SK-N-MC (cell line): ENCODE measurements around the gene HEATR1.

Experiments
- DNase-seq: peaks from one replicate; pipeline ENCODE4 v3.0.0-alpha.2; 2011; ENCODE audit warnings: low read depth, low spot score
- H3K27ac ChIP-seq: fragments of 200-600 bp; sonication (generic); 2 replicates; pipeline ENCODE4 v1.5.1; 2016; ENCODE audit warnings: mixed run types
- H3K36me3 ChIP-seq: fragments of 200-600 bp; sonication (generic); 2 replicates; pipeline ENCODE4 v1.6.1; 2017; ENCODE audit warnings: antibody characterized with exemption, low read length, mixed read lengths; ENCODE audit not compliant: insufficient read depth
- H3K4me3 ChIP-seq: fragments of 200-600 bp; sonication (generic); 2 replicates; pipeline ENCODE4 v1.5.1; 2016
- H3K9ac ChIP-seq: fragments of 200-600 bp; sonication (generic); 2 replicates; pipeline ENCODE4 v1.8.0; 2017; ENCODE audit warnings: mixed run types, mixed read lengths; ENCODE audit not compliant: insufficient read length
- H3K9me3 ChIP-seq: fragments of 200-600 bp; sonication (generic); 2 replicates; pipeline ENCODE4 v1.6.1; 2017; ENCODE audit warnings: low read depth, mild to moderate bottlenecking, antibody characterized with exemption, low read length, moderate library complexity, mixed read lengths
- EZH2 ChIP-seq: fragments of 200-600 bp; sonication (generic); IDR thresholded peaks from one replicate; pipeline ENCODE4 v1.6.1; 2017; ENCODE audit warnings: antibody characterized with exemption
- FOXP2 ChIP-seq: optimal IDR thresholded peaks from 2 replicates; pipeline ENCODE3; 2011; ENCODE audit warnings: mild to moderate bottlenecking, moderate library complexity; ENCODE audit not compliant: insufficient read depth; ENCODE audit errors: extremely low read length, control extremely low read depth
- POLR2AphosphoS5 ChIP-seq: IDR thresholded peaks from 2 replicates; pipeline ENCODE4 v1.6.1; 2012; ENCODE audit warnings: mild to moderate bottlenecking, low read depth, low read length, borderline replicate concordance

The HEATR1 gene

GRCh38 chr1:236603991-236604904, at the start of gene HEATR1:
HEATR1 (minus strand) TSS chr1:236604516; CDS start chr1:236604095, 421 bp downstream.
- H3K36me3 ChIP-seq: peaks cover 38% of the 10 kb centered on the region
- H3K9ac ChIP-seq: peak within 1 kb of the TSS; percentile 87
- no peak for TF ChIP-seq EZH2
- no peak for TF ChIP-seq FOXP2
- peak; percentile 89 for TF ChIP-seq POLR2AphosphoS5
- peak; percentile 77 for DNase-seq
- peak within 1 kb of the TSS; percentile 87 for H3K27ac ChIP-seq
- H3K9me3 ChIP-seq: no peaks in the 10 kb centered on the region
- H3K4me3 ChIP-seq: peak within 1 kb of the TSS; percentile 84

- DNase-seq: no peak
- H3K4me3 ChIP-seq: no peak overlapping the region
Measured at GRCh38 chr1:236645016-236645680, 40.8 kb upstream of the HEATR1 start.

GRCh38 chr1:236642763-236643162, 38.4 kb upstream of the HEATR1 start:
- Histone ChIP-seq H3K4me3 (no peak overlapping the region), H3K9ac (no peak overlapping the region), H3K36me3 (no peaks in the 10 kb centered on the region), H3K9me3 (no peaks in the 10 kb centered on the region), H3K27ac (no peak overlapping the region)
- TF ChIP-seq EZH2 (no peak), FOXP2 (no peak), POLR2AphosphoS5 (no peak)
- DNase-seq: no peak

More at GRCh38 chr1:236645016-236645680, 40.8 kb upstream of the HEATR1 start:
- TF ChIP-seq POLR2AphosphoS5: no peak
- no peak for TF ChIP-seq FOXP2
- TF ChIP-seq EZH2: no peak
- no peak overlapping the region for H3K9ac ChIP-seq
- H3K9me3 ChIP-seq: no peaks in the 10 kb centered on the region
- no peaks in the 10 kb centered on the region for H3K36me3 ChIP-seq
- no peak overlapping the region for H3K27ac ChIP-seq

- TF ChIP-seq POLR2AphosphoS5: no peak
- no peak for TF ChIP-seq FOXP2
- TF ChIP-seq EZH2: no peak
- H3K9ac ChIP-seq: no peak overlapping the region
Measured at GRCh38 chr1:236639686-236640085, 35.4 kb upstream of the HEATR1 start.

GRCh38 chr1:236638945-236639344, 34.6 kb upstream of the HEATR1 start:
- TF ChIP-seq POLR2AphosphoS5 (no peak), FOXP2 (no peak), EZH2 (no peak)
- no peaks in the 10 kb centered on the region for H3K9me3 ChIP-seq
- H3K36me3 ChIP-seq: no peaks in the 10 kb centered on the region
- H3K9ac ChIP-seq: no peak overlapping the region
- no peak overlapping the region for H3K4me3 ChIP-seq
- no peak for DNase-seq
- H3K27ac ChIP-seq: no peak overlapping the region

More at GRCh38 chr1:236639686-236640085, 35.4 kb upstream of the HEATR1 start:
- Histone ChIP-seq H3K27ac (0 out of 2 replicates have a peak overlapping the region, but pooled peaks have one; percentile 30), H3K36me3 (no peaks in the 10 kb centered on the region), H3K9me3 (no peaks in the 10 kb centered on the region), H3K4me3 (no peak overlapping the region)
- DNase-seq: no peak

GRCh38 chr1:236636017-236636416, 31.7 kb upstream of the HEATR1 start:
- H3K27ac ChIP-seq: no peak overlapping the region
- no peak overlapping the region for H3K4me3 ChIP-seq
- no peak for DNase-seq
- no peak for TF ChIP-seq POLR2AphosphoS5
- TF ChIP-seq FOXP2: no peak
- no peak for TF ChIP-seq EZH2
- H3K9me3 ChIP-seq: no peaks in the 10 kb centered on the region
- H3K9ac ChIP-seq: no peak overlapping the region
- no peaks in the 10 kb centered on the region for H3K36me3 ChIP-seq

GRCh38 chr1:236627727-236628408, 23.6 kb upstream of the HEATR1 start:
- Histone ChIP-seq H3K36me3 (no peaks in the 10 kb centered on the region), H3K9me3 (peaks cover 3% of the 10 kb centered on the region; the same call in 1 of the 2 replicates), H3K4me3 (no peak overlapping the region), H3K9ac (no peak overlapping the region), H3K27ac (no peak overlapping the region)
- DNase-seq: no peak
- TF ChIP-seq POLR2AphosphoS5 (no peak), EZH2 (no peak), FOXP2 (no peak)

GRCh38 chr1:236623371-236624166, 19.3 kb upstream of the HEATR1 start:
- TF ChIP-seq POLR2AphosphoS5 (no peak), EZH2 (no peak), FOXP2 (no peak)

More at GRCh38 chr1:236623371-236624166, 19.3 kb upstream of the HEATR1 start:
- H3K9me3 ChIP-seq: peaks cover 3% of the 10 kb centered on the region; the same call in 1 of the 2 replicates
- no peak overlapping the region for H3K27ac ChIP-seq
- DNase-seq: no peak
- H3K9ac ChIP-seq: no peak overlapping the region
- no peaks in the 10 kb centered on the region for H3K36me3 ChIP-seq
- H3K4me3 ChIP-seq: no peak overlapping the region
